GM12878 (cell line): ENCODE results near the gene ADGRE1. TPM values are rescaled to one million over a fixed set of nuclear protein-coding genes. Genes with fewer than 3 reads are reported as not detected.

Source experiments
- ATAC-seq: fragments of 200-7000 bp; cut with Tn5 transposase; 3 replicates; pipeline ENCODE4 v1.9.1; 2020; ENCODE audit warnings: mild to moderate bottlenecking, moderate library complexity
- BruUV-seq: library from RNA; stranded (reverse); fragments of 400-500 nt; replicated peaks from 2 replicates; lab custom pipeline; 2021; lab: Mats Ljungman, UMichigan
- CTCF ChIA-PET: fragments of 300-600 bp; sonication (Branson Sonifier 250); formaldehyde crosslinking; extraction: SDS; loops from one replicate; lab custom pipeline; 2021; ENCODE audit warnings: inconsistent platforms; lab: Yijun Ruan, JAX
- POLR2A ChIA-PET: fragments of 350-600 bp; formaldehyde crosslinking; extraction: SDS; loops from one replicate; lab custom pipeline; 2021; ENCODE audit warnings: inconsistent platforms; lab: Charles Lee
- RAD21 ChIA-PET: fragments of 300-600 bp; sonication (Branson Sonifier 250); formaldehyde crosslinking; loops from one replicate; lab custom pipeline; 2023; ENCODE audit warnings: antibody characterized with exemption; ENCODE audit not compliant: unreplicated experiment; lab: Charles Lee
- SMC1A ChIA-PET: fragments of 300-600 bp; sonication (Branson Sonifier 250); formaldehyde crosslinking; loops from one replicate; lab custom pipeline; 2023; ENCODE audit not compliant: unreplicated experiment, uncharacterized antibody; lab: Charles Lee
- DNase-seq: peaks from one replicate; pipeline ENCODE4 v3.0.0-alpha.2; 2011; ENCODE audit warnings: low read depth, low spot score
- FAIRE-seq: peaks from 3 replicates; lab custom pipeline; 2011; peaks lifted over from hg19 to GRCh38; lab: Jason Lieb, UNC
- H2AFZ ChIP-seq: 2 replicates; pipeline ENCODE4 v1.6.0; 2011; ENCODE audit warnings: low read depth, low read length, control low read depth; ENCODE audit not compliant: control insufficient read depth
- H3K27ac ChIP-seq: 2 replicates; pipeline ENCODE4 v1.5.1; 2011; ENCODE audit warnings: control low read depth; ENCODE audit not compliant: control insufficient read depth, insufficient read depth
- H3K27me3 ChIP-seq, 2 experiments: replicated peaks in 1 of 2; 2 replicates each; pipeline versions ENCODE4 v1.6.0 to v1.6.1; 2011; ENCODE audit warnings: low read length in 1 of 2; ENCODE audit not compliant: control insufficient read depth in 2 of 2, insufficient read depth in 2 of 2
- H3K36me3 ChIP-seq, 2 experiments: 2 replicates each; pipeline ENCODE4 v1.5.1; 2011; ENCODE audit warnings: low read length in 1 of 2; ENCODE audit not compliant: control insufficient read depth in 2 of 2, insufficient read depth in 2 of 2
- H3K4me1 ChIP-seq: 2 replicates; pipeline ENCODE4 v1.6.1; 2011; ENCODE audit warnings: mild to moderate bottlenecking, low read length, moderate library complexity, mixed read lengths; ENCODE audit not compliant: control insufficient read depth, insufficient read depth
- H3K4me2 ChIP-seq: 2 replicates; pipeline ENCODE4 v1.6.0; 2011; ENCODE audit warnings: control low read depth; ENCODE audit not compliant: control insufficient read depth, insufficient read depth
- H3K4me3 ChIP-seq: fragments of 200-600 bp; sonication (generic); 2 replicates; pipeline ENCODE4 v1.5.1; 2016
- H3K79me2 ChIP-seq: 2 replicates; pipeline ENCODE4 v1.6.0; 2011; ENCODE audit warnings: low read length; ENCODE audit not compliant: control insufficient read depth, insufficient read depth
- H3K9ac ChIP-seq: 2 replicates; pipeline ENCODE4 v1.8.0; 2011; ENCODE audit warnings: low read length, control low read depth, mixed read lengths; ENCODE audit not compliant: control insufficient read depth, insufficient read depth
- H3K9me3 ChIP-seq: replicated peaks from 3 replicates; pipeline ENCODE4 v1.5.1; 2011; ENCODE audit warnings: mild to moderate bottlenecking, low read length; ENCODE audit not compliant: control insufficient read depth, insufficient read depth
- H4K20me1 ChIP-seq: 2 replicates; pipeline ENCODE4 v1.6.0; 2011; ENCODE audit not compliant: control insufficient read depth, insufficient read depth
- ASH2L ChIP-seq: fragments of 300-600, 200-600 bp; sonication (generic); IDR thresholded peaks from 2 replicates; pipeline ENCODE4 v1.6.1; 2017; ENCODE audit warnings: low read depth, mild to moderate bottlenecking, borderline replicate concordance
- NFYB ChIP-seq: IDR thresholded peaks from 2 replicates; pipeline ENCODE4 v1.6.1; 2011; ENCODE audit warnings: low read depth, mild to moderate bottlenecking, low read length, improper control_type of control experiment, moderate library complexity; ENCODE audit not compliant: insufficient read depth
- RELA ChIP-seq: fragments of 450-650 bp; IDR thresholded peaks from 2 replicates; pipeline ENCODE4 v1.8.0; 2014; ENCODE audit warnings: borderline replicate concordance; ENCODE audit not compliant: partially characterized antibody
- SIX5 ChIP-seq: IDR thresholded peaks from 2 replicates; pipeline ENCODE4 v1.6.1; 2011; ENCODE audit warnings: mild to moderate bottlenecking, low read depth, low read length, moderate library complexity; ENCODE audit not compliant: severe bottlenecking
- ZNF274 ChIP-seq: IDR thresholded peaks from one replicate; pipeline ENCODE4 v1.8.0; 2011; ENCODE audit not compliant: insufficient read length, insufficient read depth
- ZNF384 ChIP-seq: IDR thresholded peaks from 2 replicates; pipeline ENCODE4 v1.6.1; 2012; ENCODE audit warnings: low read depth, mild to moderate bottlenecking, low read length, improper control_type of control experiment, borderline replicate concordance
- WGBS: methylation state at CpG from one replicate; pipeline ENCODE4 v1.1.6; 2016; ENCODE audit warnings: low lambda C conversion rate; ENCODE audit not compliant: insufficient replicate concordance, insufficient coverage; ENCODE audit errors: missing lambda C conversion rate; 5-methylcytosine and 5-hydroxymethylcytosine counted together
- in situ Hi-C: fragments of 300-500 bp; cut with MboI; formaldehyde crosslinking; loops from 9 replicates; pipeline ENCODE4 v1.14.3; 2018; ENCODE audit warnings: mixed read lengths
- intact Hi-C: fragments of 100-400 bp; cut with micrococcal nuclease; formaldehyde crosslinking; loops from one replicate; pipeline ENCODE4 v1.14.2; 2022; ENCODE audit not compliant: unreplicated experiment
- polyA plus RNA-seq, 11 experiments: library from polyadenylated mRNA; depleted of rRNA in 4 of 11; unstranded in 6 of 11; stranded (reverse) in 5 of 11; fragments of >200 nt; fragmentation: Nextera tagmentation in 4 of 11; fragmentation: Illumina TruSeq in 1 of 11; extraction: Ambion mirVana in 4 of 11; extraction: Trizol in 1 of 11; gene quantifications; 1 replicate in 1 of 11; 2 replicates in 10 of 11; pipeline versions ENCODE4 v1.2.1 to v1.2.3, GENCODE V29; 2011 to 2016; ENCODE audit warnings: inconsistent platforms in 2 of 11, missing spikeins in 2 of 11, low read depth in 1 of 11
- total RNA-seq, 4 experiments: library from RNA; depleted of rRNA in 3 of 4; stranded (reverse); fragments of >200 nt in 3 of 4; fragmentation: Illumina TruSeq in 1 of 4; extraction: Trizol in 1 of 4; gene quantifications; 2 replicates each; pipeline versions ENCODE4 v1.2.1 to v1.2.3, GENCODE V29; 2013 to 2021
- TF ChIP-seq, protein P1 (sequence below): IDR thresholded peaks from 2 replicates; pipeline ENCODE4 v1.6.1; 2012; ENCODE audit warnings: low read length, inconsistent platforms
- TF ChIP-seq, protein P2 (sequence below): IDR thresholded peaks from 2 replicates; pipeline ENCODE4 v1.6.1; 2011; ENCODE audit warnings: borderline replicate concordance, low read depth, mild to moderate bottlenecking, moderate library complexity, low read length; ENCODE audit not compliant: insufficient read depth, poor library complexity, severe bottlenecking
- TF ChIP-seq, protein P3 (sequence below): fragments of 150-350 bp; IDR thresholded peaks from 2 replicates; pipeline ENCODE4 v1.6.1; 2016; ENCODE audit warnings: low read depth, low read length
- TF ChIP-seq, protein P4 (sequence below): fragments of 450-650 bp; IDR thresholded peaks from 2 replicates; pipeline ENCODE4 v1.6.1; 2017; ENCODE audit warnings: antibody characterized with exemption, mild to moderate bottlenecking, moderate library complexity
- TF ChIP-seq, protein P5 (sequence below): fragments of 450-650 bp; IDR thresholded peaks from 2 replicates; pipeline ENCODE4 v1.6.1; 2018; ENCODE audit warnings: borderline replicate concordance, mild to moderate bottlenecking; ENCODE audit not compliant: partially characterized antibody

Gene ADGRE1
- total and polyA plus RNA-seq, 10 of the 15 experiments (the other 5 are each of a cell fraction or from before 2014, with no cell fraction given) = 7.9 to 35.7 (median 9.9) TPM

DNA sequence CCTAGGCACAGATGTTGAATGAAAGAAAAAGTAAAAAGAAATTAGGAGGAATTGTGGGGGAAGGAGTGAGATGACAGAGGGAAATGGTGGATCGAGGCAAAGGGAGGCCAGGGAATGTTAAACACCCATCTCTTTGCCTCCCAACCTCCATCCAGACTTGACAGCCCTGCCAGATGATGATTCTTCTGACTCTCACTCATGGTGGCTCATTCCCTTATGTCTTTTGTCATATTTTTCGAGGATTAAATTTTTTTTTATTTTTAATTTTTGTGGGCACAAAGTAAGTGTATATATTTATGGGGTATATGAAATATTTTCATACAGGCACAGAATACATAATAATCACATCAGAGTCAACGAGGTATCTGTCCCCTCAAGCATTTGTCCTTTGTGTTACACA lies 42.8 kb downstream of the ADGRE1 start:
- H4K20me1 ChIP-seq = no peaks in the 10 kb centered on the region
- in situ Hi-C loops = no loop called here
- H3K9me3 ChIP-seq = no peaks in the 10 kb centered on the region; the same call in 1 of the 3 replicates
- peaks cover 4% of the 10 kb centered on the region for H3K4me1 ChIP-seq
- H3K4me3 ChIP-seq = no peak overlapping the region
- H3K79me2 ChIP-seq = no peaks in the 10 kb centered on the region; the same call in 1 of the 2 replicates
- SMC1A ChIA-PET = interaction anchor here (0.6 kb wide), 1 partner anchor 38 kb away, joined by 3 read pairs; no protein-coding TSS in a partner anchor
- no peaks in the 10 kb centered on the region for H3K27me3 ChIP-seq
- RAD21 ChIA-PET = no interaction called here
- H3K27ac ChIP-seq = no peak overlapping the region
- POLR2A ChIA-PET = no interaction called here
- H3K4me2 ChIP-seq = no peak overlapping the region
- CTCF ChIA-PET = interaction anchor here (1.0 kb wide), 1 partner anchor 67 kb away, joined by 4 read pairs; no protein-coding TSS in a partner anchor
- H2AFZ ChIP-seq = no peak overlapping the region
- 13% methylated on average over 3 of the region's 3 CpGs for WGBS
- no peak for DNase-seq
- ATAC-seq = no peak
- H3K36me3 ChIP-seq = no peaks in the 10 kb centered on the region
- no peak overlapping the region for H3K9ac ChIP-seq
- intact Hi-C loops = no loop called here
- FAIRE-seq = no peak
- BruUV-seq = no TSS peak
- TF ChIP-seq SIX5 (no peak), NFYB (no peak), ASH2L (no peak), ZNF274 (no peak), ZNF384 (no peak), RELA (no peak)
- TF ChIP-seq, protein P1, sequence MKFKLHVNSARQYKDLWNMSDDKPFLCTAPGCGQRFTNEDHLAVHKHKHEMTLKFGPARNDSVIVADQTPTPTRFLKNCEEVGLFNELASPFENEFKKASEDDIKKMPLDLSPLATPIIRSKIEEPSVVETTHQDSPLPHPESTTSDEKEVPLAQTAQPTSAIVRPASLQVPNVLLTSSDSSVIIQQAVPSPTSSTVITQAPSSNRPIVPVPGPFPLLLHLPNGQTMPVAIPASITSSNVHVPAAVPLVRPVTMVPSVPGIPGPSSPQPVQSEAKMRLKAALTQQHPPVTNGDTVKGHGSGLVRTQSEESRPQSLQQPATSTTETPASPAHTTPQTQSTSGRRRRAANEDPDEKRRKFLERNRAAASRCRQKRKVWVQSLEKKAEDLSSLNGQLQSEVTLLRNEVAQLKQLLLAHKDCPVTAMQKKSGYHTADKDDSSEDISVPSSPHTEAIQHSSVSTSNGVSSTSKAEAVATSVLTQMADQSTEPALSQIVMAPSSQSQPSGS = no peak
- TF ChIP-seq, protein P2, sequence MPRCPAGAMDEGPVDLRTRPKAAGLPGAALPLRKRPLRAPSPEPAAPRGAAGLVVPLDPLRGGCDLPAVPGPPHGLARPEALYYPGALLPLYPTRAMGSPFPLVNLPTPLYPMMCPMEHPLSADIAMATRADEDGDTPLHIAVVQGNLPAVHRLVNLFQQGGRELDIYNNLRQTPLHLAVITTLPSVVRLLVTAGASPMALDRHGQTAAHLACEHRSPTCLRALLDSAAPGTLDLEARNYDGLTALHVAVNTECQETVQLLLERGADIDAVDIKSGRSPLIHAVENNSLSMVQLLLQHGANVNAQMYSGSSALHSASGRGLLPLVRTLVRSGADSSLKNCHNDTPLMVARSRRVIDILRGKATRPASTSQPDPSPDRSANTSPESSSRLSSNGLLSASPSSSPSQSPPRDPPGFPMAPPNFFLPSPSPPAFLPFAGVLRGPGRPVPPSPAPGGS = no peak
- TF ChIP-seq, protein P3, sequence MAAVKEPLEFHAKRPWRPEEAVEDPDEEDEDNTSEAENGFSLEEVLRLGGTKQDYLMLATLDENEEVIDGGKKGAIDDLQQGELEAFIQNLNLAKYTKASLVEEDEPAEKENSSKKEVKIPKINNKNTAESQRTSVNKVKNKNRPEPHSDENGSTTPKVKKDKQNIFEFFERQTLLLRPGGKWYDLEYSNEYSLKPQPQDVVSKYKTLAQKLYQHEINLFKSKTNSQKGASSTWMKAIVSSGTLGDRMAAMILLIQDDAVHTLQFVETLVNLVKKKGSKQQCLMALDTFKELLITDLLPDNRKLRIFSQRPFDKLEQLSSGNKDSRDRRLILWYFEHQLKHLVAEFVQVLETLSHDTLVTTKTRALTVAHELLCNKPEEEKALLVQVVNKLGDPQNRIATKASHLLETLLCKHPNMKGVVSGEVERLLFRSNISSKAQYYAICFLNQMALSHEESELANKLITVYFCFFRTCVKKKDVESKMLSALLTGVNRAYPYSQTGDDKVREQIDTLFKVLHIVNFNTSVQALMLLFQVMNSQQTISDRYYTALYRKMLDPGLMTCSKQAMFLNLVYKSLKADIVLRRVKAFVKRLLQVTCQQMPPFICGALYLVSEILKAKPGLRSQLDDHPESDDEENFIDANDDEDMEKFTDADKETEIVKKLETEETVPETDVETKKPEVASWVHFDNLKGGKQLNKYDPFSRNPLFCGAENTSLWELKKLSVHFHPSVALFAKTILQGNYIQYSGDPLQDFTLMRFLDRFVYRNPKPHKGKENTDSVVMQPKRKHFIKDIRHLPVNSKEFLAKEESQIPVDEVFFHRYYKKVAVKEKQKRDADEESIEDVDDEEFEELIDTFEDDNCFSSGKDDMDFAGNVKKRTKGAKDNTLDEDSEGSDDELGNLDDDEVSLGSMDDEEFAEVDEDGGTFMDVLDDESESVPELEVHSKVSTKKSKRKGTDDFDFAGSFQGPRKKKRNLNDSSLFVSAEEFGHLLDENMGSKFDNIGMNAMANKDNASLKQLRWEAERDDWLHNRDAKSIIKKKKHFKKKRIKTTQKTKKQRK = no peak
- TF ChIP-seq, protein P4, sequence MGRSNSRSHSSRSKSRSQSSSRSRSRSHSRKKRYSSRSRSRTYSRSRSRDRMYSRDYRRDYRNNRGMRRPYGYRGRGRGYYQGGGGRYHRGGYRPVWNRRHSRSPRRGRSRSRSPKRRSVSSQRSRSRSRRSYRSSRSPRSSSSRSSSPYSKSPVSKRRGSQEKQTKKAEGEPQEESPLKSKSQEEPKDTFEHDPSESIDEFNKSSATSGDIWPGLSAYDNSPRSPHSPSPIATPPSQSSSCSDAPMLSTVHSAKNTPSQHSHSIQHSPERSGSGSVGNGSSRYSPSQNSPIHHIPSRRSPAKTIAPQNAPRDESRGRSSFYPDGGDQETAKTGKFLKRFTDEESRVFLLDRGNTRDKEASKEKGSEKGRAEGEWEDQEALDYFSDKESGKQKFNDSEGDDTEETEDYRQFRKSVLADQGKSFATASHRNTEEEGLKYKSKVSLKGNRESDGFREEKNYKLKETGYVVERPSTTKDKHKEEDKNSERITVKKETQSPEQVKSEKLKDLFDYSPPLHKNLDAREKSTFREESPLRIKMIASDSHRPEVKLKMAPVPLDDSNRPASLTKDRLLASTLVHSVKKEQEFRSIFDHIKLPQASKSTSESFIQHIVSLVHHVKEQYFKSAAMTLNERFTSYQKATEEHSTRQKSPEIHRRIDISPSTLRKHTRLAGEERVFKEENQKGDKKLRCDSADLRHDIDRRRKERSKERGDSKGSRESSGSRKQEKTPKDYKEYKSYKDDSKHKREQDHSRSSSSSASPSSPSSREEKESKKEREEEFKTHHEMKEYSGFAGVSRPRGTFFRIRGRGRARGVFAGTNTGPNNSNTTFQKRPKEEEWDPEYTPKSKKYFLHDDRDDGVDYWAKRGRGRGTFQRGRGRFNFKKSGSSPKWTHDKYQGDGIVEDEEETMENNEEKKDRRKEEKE = no peak
- TF ChIP-seq, protein P5, sequence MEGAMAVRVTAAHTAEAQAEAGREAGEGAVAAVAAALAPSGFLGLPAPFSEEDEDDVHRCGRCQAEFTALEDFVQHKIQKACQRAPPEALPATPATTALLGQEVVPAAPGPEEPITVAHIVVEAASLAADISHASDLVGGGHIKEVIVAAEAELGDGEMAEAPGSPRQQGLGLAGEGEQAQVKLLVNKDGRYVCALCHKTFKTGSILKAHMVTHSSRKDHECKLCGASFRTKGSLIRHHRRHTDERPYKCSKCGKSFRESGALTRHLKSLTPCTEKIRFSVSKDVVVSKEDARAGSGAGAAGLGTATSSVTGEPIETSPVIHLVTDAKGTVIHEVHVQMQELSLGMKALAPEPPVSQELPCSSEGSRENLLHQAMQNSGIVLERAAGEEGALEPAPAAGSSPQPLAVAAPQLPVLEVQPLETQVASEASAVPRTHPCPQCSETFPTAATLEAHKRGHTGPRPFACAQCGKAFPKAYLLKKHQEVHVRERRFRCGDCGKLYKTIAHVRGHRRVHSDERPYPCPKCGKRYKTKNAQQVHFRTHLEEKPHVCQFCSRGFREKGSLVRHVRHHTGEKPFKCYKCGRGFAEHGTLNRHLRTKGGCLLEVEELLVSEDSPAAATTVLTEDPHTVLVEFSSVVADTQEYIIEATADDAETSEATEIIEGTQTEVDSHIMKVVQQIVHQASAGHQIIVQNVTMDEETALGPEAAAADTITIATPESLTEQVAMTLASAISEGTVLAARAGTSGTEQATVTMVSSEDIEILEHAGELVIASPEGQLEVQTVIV = no peak
